GM18505 (cell line): ENCODE results near the gene ARIH1.

Experiments
- ATAC-seq: cut with Tn5 transposase; IDR thresholded peaks from one replicate; pipeline ENCODE4 v1.9.1; 2021; ENCODE audit not compliant: unreplicated experiment
- POLR2A ChIP-seq: IDR thresholded peaks from 4 replicates; pipeline ENCODE4 v1.6.1; 2011; ENCODE audit warnings: borderline replicate concordance; ENCODE audit not compliant: insufficient read depth, insufficient read length; ENCODE audit errors: extremely low read depth

Gene ARIH1

DNA sequence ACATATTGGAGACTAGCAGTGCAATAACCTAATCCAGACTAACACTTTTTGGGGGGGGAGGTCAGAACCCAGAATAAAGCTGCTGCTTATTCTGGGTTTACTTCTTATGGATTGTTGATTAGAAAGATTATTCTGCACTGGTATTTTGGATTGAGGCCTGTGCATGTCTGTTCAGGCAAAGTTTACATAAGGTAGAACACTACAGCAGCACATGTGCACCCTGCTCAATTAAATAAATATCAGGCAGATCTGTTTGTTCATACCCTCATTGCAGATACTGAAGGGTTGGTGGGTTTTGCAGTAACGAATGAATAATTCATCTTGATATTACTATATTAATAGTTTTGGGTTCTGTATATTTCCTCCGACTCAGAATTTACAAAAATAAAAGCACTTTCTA, 19.1 kb downstream of the ARIH1 start:
- no peak for TF ChIP-seq POLR2A
- no peak for ATAC-seq

DNA sequence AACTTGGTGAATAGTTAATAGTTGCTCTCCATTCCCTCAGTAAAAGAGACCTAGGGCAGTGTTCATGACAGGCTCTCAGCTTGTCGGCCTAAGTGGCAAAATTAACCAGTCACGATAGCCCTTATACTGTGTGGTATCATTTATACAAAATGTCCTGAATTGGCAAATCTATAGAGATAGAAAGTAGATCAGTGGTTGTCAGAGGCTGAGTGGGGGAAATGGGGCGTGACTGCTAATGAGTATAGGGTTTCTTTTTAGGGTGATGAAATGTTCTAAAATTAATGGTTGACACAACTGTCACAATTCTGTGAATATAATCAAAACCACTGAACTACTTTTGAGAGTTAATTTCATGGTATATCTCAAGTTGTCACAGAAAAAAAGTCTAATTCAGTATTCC, 20.9 kb downstream of the ARIH1 start:
- no peak for TF ChIP-seq POLR2A
- no peak for ATAC-seq

DNA sequence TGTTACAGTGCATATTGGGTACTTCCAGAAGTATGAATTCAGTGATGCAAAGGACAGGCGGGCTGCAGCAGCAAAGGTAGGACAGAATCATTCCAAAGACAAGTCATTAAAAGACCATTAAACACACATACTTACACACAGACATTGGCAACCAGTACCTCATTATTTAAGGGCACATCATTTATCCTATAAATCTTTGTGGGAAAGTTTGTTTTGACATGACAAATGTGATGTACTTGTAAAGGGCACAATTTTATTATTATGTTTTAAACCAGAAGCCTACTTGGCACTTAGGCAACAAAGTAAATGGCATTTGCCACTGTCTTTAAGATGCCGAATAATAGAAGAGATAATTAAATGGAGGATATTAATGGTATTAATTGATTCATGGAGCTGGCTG, 22.7 kb downstream of the ARIH1 start:
- no peak for ATAC-seq
- no peak for TF ChIP-seq POLR2A

DNA sequence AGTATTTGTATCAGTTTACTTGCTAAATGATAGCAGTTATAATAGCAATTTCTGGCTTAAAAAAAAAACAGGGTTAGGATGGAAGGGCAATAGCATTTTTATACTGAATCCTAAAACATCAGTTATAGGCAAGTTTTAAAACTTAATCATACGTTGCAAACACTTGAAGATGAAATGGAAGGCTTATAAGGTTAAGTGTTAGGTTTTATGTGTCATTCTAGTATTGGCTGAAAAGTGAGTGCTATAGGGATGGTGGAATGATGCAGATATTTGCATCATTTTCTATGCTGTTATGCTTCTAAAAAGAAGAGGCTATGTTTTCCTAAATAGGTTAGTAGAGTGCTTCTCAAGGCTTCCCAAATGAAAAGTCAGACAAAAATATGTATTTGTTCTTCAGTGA, 23.3 kb downstream of the ARIH1 start:
- TF ChIP-seq POLR2A, result no peak
- no peak for ATAC-seq

DNA sequence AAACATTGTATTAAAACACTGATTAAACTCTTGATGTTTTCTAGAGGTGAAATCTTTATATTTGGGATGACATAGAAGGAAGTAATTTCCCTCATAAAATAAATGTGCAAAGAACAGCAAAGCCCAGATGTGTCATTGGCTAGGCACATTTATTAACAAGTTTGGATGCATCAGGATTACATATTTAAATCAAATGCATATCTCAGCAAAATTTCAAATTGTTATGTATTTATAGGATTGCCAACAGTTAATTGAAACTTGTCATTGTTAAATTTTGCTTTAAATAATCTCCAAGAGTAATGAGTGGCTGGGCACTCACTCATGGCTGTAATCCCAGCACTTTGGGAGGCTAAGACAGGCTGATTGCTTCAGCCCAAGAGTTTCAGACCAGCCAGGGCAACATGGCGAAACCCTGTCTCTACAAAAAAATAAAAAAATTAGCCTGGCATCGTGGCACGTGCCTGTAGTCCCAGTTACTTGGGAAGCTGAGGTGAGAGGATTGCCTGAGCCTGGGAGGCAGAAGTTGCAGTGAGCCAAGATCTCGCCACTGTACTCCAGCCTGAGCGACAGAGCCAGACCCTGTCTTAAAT, 28.2 kb downstream of the ARIH1 start:
- no peak for TF ChIP-seq POLR2A
- no peak for ATAC-seq

DNA sequence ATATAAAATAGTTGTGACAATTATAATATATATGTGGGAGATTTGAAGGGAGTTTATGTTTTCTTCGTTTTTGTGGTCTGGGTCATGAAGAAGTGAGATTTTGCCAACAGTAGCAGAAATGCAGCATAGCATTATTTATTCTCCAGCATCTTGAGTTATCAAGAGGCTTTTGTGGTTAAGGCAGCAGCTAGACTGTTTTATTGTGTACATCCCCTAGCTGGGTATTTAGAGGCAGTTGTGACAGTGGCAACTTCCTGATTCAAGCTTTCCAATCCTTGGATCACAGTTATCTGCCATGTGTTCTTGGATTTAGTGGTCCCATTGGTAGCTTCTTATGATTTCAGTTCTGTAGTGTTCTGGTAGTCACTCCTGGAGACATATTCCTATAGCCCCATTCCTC, 29.0 kb downstream of the ARIH1 start:
- no peak for ATAC-seq
- no peak for TF ChIP-seq POLR2A

DNA sequence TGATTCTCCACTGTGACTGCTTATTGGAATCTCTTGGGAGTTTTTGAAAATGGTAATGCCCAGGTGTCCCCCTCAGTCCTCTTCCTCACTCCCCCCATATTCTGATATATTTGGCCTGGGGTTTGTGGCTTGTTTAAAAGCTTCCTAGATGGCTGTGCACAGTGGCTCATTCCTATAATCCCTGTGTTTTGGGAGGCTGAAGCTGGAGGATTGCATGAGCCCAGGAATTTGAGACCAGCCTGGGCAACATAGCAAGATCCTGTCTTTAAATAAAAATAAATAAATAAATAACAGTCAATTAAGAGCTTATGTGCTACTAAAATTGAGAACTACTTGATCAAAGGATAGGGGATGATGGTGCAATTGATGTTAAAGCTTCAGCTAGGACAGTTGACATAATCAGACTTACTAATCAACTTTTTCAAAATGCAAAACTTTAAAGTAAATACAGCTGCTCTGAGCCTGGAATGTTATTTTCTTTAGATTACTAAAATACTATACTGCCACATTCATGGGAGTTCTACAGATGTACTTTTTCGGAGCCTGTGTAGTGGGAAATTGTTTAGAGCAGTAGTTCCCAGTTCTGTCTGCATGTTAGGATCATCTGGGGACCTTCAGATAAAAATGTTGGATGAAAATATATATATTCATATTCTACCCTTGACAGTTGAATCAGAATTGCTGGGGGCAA, 33.4 kb downstream of the ARIH1 start:
- no peak for TF ChIP-seq POLR2A
- ATAC-seq, result no peak

DNA sequence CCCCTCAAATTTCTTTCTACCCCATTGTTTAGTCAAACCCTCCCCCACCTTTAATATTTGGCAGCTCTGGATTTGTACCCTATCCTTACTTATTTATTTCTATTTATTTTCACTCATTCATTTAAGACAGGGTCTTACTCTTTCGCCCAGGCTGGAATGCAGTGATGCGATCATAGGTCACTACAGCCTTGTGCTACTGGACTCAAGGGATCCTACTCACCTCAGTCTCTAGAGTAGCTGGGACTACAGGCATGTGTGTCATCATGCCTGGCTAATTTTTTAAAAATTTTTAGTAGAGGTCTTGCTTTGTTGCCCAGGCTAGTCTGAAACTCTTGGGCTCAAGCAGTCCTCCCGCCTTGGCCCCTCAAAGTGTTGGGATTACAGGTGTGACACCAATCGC, 35.4 kb downstream of the ARIH1 start:
- TF ChIP-seq POLR2A, result no peak
- no peak for ATAC-seq

DNA sequence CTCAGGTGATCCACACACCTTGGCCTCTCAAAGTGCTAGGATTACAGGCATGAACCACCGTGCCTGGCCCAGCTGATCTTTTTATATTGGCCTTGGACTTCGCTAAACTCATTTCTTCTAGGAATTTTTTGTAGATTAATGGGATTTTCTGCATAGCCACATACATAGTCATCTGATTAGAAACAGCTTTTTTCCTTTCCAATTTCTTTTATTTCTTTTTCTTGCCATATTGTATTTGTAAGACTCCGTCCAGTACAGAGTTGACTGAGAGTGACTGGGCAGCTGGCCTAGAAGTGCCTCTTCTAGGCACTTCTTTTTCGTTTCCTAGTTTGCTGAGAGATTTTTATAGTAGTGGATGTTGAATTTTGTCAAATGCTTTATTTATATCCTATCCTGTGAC, 37.4 kb downstream of the ARIH1 start:
- no peak for ATAC-seq
- no peak for TF ChIP-seq POLR2A

DNA sequence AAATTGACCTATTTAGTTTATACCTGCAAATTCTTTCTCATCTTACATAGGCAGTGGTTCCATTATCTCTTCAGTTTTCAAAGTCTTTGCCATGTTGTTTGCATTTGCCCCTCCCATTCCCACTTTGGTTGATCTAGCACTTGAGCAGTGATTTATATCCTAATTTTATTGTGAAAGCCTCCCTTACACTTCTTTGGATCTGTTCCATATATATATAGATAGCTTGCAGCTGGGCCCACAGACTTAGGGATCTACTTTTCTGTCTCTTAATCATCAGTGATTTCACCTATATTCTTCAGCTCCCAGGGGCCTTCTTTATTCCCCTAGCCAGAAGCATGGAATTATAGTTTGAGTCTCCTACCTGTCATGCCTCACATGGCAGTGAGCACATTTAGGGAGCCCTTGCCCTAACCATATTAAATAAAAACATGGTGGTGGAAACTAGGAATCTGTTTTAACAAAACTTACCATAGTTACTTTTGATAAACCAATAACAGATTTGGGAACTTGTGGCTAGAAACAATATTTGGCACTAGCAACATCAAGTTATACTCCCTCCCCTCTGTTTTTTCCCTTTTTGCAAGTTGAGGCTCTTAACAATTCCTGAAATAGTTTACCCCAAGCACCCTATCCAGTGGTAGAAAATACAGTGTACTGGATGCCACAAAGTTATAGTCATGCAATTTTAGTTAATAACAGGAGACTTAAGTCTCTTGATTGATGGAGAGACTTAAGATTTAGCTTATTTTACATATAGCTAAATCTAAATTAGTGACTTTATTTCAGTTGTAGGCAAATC, 41.7 kb downstream of the ARIH1 start:
- ATAC-seq, result no peak
- TF ChIP-seq POLR2A, result no peak

DNA sequence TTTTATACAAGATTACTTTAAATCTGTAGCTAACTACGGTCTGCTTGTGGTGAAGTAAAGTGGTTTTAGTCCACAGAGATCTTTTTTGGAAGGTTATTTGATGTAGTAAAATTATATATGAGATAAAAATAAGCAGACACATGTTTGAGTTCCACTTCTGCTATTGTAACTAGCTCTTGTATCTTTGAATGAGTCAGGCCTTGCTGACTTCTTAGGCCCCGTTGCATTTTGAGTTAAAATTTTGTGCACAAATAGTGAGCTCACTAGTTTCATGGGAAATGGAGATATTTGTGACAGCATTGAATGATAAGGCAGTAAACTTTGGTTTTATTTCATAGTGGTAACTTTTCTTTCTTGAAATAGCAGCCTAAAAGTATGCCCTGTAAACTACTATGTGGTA, 42.6 kb downstream of the ARIH1 start:
- no peak for TF ChIP-seq POLR2A
- ATAC-seq, result no peak

DNA sequence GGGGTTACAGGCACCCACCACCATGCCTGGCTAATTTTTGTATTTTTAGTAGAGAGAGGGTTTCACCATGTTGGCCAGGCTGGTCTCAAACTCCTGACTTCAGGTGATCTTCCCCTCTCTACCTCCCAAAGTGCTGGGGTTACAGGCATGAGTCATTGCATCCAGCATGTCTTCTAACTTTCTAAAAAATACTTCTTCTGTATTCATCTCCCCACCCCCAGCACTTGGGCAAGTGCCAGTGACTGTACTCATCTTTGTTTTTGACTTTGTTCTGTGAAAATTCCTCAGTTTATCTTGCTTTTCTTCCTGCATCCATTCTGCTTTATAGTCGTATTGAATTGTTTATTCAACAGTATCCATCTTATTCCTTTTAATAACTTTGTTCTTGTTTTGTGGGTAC, 47.6 kb downstream of the ARIH1 start:
- ATAC-seq, result no peak
- TF ChIP-seq POLR2A, result no peak

DNA sequence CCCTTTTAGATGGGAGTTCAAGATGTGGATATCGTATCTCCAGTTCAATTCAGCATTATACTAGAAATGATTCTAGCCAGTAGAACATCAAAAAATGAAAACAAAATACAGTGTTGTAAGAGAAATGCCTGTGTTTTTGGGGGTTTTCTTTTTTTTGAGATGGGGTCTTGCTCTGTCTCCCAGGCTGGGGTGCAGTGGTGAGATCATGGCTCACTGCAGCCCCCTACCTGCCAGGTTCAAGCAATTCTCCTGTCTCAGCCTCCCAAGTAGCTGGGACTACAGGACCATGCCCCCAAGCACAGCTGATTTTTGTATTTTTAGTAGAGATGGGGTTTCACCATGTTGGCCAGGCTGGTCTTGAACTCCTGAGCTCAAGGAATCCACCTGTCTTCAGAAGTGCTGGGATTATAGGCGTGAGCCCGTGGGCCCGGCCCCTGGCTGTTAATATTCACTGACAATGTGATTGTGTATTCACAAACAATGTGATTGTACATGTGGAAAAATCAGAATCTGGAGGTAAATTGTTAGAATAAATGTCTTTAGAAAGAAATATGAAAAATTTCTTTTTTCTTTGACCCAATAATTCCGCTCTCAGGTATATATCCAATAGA, 59.0 kb downstream of the ARIH1 start:
- ATAC-seq, result no peak
- TF ChIP-seq POLR2A, result no peak
